ENCODE results near the gene OOSP4B. TPM values are rescaled to one million over a fixed set of nuclear protein-coding genes. Genes with fewer than 3 reads are reported as not detected.

OOSP4B gene
- total and polyA plus RNA-seq, 2 of the 8 experiments (the other 6 are each of a cell fraction or from before 2014, with no cell fraction given), result not detected

GRCh38 chr11:60059521-60060240 lies 42.7 kb downstream of the OOSP4B start (continued):
- no peak for TF ChIP-seq EZH2 (IDR thresholded peaks at IDR 0.05; ENCODE audit: low read depth, low read length, severe bottlenecking)
- TF ChIP-seq, protein P1, sequence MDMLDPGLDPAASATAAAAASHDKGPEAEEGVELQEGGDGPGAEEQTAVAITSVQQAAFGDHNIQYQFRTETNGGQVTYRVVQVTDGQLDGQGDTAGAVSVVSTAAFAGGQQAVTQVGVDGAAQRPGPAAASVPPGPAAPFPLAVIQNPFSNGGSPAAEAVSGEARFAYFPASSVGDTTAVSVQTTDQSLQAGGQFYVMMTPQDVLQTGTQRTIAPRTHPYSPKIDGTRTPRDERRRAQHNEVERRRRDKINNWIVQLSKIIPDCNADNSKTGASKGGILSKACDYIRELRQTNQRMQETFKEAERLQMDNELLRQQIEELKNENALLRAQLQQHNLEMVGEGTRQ (IDR thresholded peaks at IDR 0.05; ENCODE audit: low read length), result no peak
- TF ChIP-seq SP1 (IDR thresholded peaks at IDR 0.05; ENCODE audit: low read depth, low read length), result no peak
- no peak for TF ChIP-seq TEAD4 (IDR thresholded peaks at IDR 0.05; ENCODE audit: low read depth, low read length)
- TF ChIP-seq RNF2 (IDR thresholded peaks at IDR 0.05; ENCODE audit: borderline replicate concordance, low read depth, low read length, missing control alignments, poor library complexity, severe bottlenecking), result no peak
- TF ChIP-seq NRF1 (IDR thresholded peaks at IDR 0.05; ENCODE audit: low read depth, low read length), result no peak

Data from H1 (cell line).